ENCODE results near the gene ARHGAP23. TPM values are rescaled to one million over a fixed set of nuclear protein-coding genes. Genes with fewer than 3 reads are reported as not detected.

Gene ARHGAP23
- total RNA-seq, 3 donors from 2014 or later, result 6.1 to 44.6 (median 12.6) TPM

DNA sequence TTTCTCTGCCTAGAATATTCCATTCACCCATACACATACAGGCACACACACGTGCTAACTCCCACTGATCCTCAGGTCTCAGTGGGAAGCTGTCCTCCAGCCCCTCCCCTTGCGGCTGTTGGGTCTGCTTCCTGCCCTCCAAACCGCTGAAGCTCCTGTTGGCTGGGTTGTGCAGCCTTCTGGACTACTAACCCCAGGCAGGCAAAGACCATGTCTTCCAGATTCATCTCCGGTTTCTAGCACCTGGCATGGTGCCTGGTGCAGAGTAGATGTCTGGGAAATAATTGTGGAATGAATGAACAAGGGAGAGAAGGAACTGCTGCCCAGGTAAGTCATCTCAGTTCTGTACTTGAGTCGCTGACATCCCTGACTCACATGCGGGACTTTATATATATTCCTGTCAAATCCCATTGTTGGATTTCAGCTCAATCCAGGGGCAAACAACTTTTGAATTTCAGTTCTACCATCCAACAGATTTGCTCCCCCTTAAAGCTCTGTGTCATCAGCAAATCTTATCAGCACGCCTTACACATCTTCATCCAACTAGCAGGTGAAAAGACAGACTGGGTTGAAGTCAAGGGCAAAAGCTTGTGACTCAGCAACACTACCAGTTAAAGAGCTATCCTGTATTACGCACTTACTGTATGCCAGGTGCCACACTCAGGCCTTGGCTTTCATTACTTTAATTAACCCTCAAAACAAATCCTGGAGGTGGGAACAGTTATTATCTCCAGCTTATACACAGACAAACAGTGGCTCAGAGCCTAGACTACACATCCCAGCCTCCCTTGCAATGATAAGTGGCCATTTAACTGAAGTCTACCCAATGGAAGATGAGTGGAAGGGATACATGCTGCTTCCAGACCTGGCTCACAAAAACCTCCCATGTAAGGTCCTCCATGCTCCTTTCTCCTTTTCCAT is 126.4 kb downstream of the ARHGAP23 start:
- Histone ChIP-seq H3K9me3 (no peaks in the 10 kb centered on the region), H3K36me3 (ENCODE audit: low read depth) (no peaks in the 10 kb centered on the region), H3K4me3 (no peak overlapping the region), H3K4me1 (ENCODE audit: low read depth) (peaks cover 23% of the 10 kb centered on the region)
- DNase-seq, result no peak
- ATAC-seq, result no peak
- intact Hi-C loops (cut with DNase I, micrococcal nuclease), result loop anchor here (5.0 to 10.0 kb wide), 2 partner anchors 110 to 113 kb away; no protein-coding TSS in a partner anchor
- TF ChIP-seq, protein P1, sequence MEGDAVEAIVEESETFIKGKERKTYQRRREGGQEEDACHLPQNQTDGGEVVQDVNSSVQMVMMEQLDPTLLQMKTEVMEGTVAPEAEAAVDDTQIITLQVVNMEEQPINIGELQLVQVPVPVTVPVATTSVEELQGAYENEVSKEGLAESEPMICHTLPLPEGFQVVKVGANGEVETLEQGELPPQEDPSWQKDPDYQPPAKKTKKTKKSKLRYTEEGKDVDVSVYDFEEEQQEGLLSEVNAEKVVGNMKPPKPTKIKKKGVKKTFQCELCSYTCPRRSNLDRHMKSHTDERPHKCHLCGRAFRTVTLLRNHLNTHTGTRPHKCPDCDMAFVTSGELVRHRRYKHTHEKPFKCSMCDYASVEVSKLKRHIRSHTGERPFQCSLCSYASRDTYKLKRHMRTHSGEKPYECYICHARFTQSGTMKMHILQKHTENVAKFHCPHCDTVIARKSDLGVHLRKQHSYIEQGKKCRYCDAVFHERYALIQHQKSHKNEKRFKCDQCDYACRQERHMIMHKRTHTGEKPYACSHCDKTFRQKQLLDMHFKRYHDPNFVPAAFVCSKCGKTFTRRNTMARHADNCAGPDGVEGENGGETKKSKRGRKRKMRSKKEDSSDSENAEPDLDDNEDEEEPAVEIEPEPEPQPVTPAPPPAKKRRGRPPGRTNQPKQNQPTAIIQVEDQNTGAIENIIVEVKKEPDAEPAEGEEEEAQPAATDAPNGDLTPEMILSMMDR (IDR thresholded peaks at IDR 0.05), result no peak

DNA sequence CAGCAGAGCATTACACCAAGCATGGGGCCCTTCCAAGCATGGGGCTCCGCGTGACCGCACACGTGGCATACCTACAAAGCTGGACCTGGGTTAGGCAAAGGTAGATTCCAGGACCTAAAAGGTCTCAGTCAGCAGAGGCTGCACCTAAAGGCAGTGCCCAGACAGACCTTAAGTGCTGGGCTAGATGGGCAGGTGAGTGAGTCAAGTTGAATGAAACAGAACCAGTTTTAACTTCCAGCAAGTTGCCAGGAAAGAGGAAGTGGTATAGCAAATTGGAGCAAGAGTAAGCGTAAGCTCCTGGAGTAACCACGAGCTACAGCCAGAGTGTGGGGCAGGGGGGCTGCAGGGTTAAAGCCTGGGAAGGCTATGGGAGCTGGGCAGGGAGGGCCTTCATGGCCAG is 128.0 kb downstream of the ARHGAP23 start:
- no peaks in the 10 kb centered on the region for H3K9me3 ChIP-seq
- H3K4me3 ChIP-seq, result no peak overlapping the region
- peaks cover 28% of the 10 kb centered on the region for H3K4me1 ChIP-seq (ENCODE audit: low read depth)
- no peaks in the 10 kb centered on the region for H3K36me3 ChIP-seq (ENCODE audit: low read depth)
- intact Hi-C loops (cut with DNase I, micrococcal nuclease), result loop anchor here (5.0 to 10.0 kb wide), 2 partner anchors 109 to 111 kb away; no protein-coding TSS in a partner anchor
- ATAC-seq, result no peak
- TF ChIP-seq, protein P1 (IDR thresholded peaks at IDR 0.05), result no peak
- no peak for DNase-seq

DNA sequence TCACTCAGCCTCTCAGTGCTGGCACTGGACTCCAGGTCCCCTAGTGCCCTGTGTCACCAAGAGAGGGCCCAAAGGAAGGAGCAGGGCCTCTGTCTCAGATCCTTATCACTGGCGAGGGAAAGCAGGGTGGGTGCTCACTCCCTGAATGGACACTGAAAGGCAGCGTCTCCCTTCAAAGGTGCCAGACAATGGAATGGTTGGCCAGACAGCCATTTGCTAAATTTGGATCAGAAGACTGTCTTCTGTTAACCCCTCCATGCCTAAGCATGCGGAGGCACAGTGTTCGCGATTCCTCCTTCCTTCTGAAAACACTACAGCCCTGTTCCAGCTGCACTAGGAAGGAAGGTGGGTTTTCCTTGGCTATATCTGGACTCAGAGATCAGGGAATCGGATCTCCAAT is 129.1 kb downstream of the ARHGAP23 start:
- Histone ChIP-seq H3K4me3 (no peak overlapping the region), H3K9me3 (no peaks in the 10 kb centered on the region), H3K4me1 (ENCODE audit: low read depth) (peaks cover 28% of the 10 kb centered on the region), H3K36me3 (ENCODE audit: low read depth) (no peaks in the 10 kb centered on the region)
- DNase-seq, result no peak
- intact Hi-C loops (cut with DNase I, micrococcal nuclease), result loop anchor here (5.0 to 10.0 kb wide), 2 partner anchors 107 to 110 kb away; no protein-coding TSS in a partner anchor
- no peak for ATAC-seq
- TF ChIP-seq, protein P1 (IDR thresholded peaks at IDR 0.05), result no peak

DNA sequence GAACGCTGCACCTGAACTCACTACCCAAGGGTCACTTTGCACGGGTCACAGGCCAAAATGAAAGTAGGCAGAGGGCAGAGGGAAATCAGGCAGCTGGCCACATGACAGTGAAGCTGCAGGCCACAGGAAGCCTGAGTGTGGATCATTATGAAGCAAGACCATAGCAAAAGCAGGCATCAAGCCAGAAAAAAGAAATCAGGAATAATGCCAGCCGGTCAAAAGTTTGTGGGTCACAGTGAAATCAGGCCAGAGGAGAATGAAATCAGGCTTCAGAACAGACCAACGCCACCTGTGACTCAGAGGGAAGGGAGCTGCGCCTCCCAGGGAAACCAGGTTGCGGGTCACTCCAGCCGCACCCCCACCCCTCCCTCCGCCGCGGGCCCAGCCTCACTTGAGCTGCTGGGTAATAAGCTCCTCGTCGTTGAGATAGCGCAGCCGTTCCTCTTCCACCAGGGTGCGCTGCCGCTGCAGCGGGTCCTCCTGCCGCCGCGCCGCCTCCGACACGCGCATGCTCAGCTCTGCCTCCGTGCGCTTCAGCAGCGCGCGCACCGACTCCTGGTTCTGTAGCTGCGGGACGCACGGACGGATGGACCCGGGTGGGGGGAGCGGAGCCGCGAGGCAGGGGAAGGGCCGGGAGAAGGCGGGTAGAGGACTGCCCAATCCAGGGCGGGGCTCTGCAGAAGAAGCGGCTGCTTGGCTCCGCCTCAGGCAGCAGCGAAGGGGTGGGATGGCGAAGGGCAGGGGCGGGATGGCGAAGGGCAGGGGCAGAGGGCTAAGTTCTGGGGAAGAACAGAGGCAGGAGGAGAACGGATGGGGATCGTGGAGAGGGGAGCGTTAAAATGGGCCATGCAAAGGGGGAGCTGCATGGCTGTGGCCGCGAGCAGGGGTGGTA is 129.8 kb downstream of the ARHGAP23 start:
- intact Hi-C loops (cut with DNase I, micrococcal nuclease), result loop anchor here (5.0 to 10.0 kb wide), 2 partner anchors 107 to 109 kb away; no protein-coding TSS in a partner anchor
- Histone ChIP-seq H3K9me3 (no peaks in the 10 kb centered on the region), H3K4me3 (no peak overlapping the region), H3K4me1 (ENCODE audit: low read depth) (peaks cover 28% of the 10 kb centered on the region), H3K36me3 (ENCODE audit: low read depth) (no peaks in the 10 kb centered on the region)
- peak; percentile 92 to 94 (median 93) for DNase-seq
- ATAC-seq, result peak; percentile 94
- TF ChIP-seq, protein P1 (IDR thresholded peaks at IDR 0.05), result peak; percentile 90

DNA sequence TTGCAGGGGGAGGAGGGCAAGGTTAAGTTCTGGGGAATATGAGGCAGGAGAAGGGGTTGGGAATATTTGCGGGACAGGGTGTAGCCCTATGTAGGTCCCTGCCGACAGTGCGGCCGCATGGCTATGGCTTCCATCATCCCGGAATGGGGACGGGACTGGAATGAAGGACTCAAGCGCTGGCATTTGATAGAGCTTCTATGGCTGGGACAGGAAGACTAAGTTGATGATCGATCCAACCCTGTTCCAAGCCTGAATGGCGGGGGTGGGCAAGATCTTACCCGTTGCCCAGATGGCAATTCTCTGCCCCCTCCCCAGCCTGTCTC is 130.4 kb downstream of the ARHGAP23 start:
- DNase-seq, result no peak
- peak; percentile 10 for ATAC-seq
- H3K9me3 ChIP-seq, result no peaks in the 10 kb centered on the region
- H3K4me1 ChIP-seq (ENCODE audit: low read depth), result peaks cover 28% of the 10 kb centered on the region
- TF ChIP-seq, protein P1 (IDR thresholded peaks at IDR 0.05), result no peak
- H3K4me3 ChIP-seq, result no peak overlapping the region
- H3K36me3 ChIP-seq (ENCODE audit: low read depth), result no peaks in the 10 kb centered on the region
- intact Hi-C loops (cut with DNase I, micrococcal nuclease), result loop anchor here (5.0 to 10.0 kb wide), 2 partner anchors 106 to 109 kb away; no protein-coding TSS in a partner anchor

Measured in mucosa of descending colon (tissue), 3 donors.